ENCODE results near the gene ABHD2. TPM values are rescaled to one million over a fixed set of nuclear protein-coding genes. Genes with fewer than 3 reads are reported as not detected.

ABHD2 gene
- total RNA-seq, 1 experiment from 2014 or later, result 52.4 TPM

DNA sequence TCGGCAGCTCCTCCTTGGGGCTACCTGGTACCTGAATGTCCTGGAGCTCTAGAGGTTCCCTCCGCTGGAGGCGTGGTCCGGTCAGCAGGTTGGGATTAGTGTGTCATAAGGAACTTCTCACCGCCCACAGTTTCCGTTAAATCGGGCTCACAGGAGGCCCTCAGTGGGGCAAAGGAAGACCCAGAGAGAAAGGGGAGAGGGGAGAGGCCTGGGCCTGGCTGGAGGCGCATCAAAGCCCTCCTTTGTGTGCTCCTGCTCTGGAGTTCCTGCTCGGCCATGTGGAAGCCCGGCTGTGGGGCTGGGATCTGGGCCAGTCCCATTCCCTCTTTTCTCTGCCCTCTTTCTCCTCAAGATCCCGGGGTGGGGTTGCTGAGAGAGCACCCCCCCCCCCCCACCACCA is 133.3 kb downstream of the ABHD2 start, which contains the start of gene RLBP1:
Gene RLBP1, minus strand, starts transcription at position 37 of the 400 bp plus-strand sequence. CDS start 2,604 bp downstream, outside the sequence.
- intact Hi-C loops (cut with micrococcal nuclease; ENCODE audit: unreplicated experiment), result no loop called here
- no peaks in the 10 kb centered on the region for H3K27me3 ChIP-seq (replicated peaks; ENCODE audit: insufficient read depth, low read depth, low read length, poor library complexity)
- H3K9me3 ChIP-seq (ENCODE audit: low read depth, low read length, poor library complexity, severe bottlenecking), result no peaks in the 10 kb centered on the region
- no peak for DNase-seq (ENCODE audit: low spot score)
- H3K27ac ChIP-seq (ENCODE audit: low read depth, low read length, poor library complexity, severe bottlenecking), result no peak within 1 kb of the TSS
- POLR2A ChIA-PET (ENCODE audit: low non-redundant PET), result no interaction called here
- no peaks in the 10 kb centered on the region for H3K4me1 ChIP-seq (ENCODE audit: insufficient read depth, low read length, poor library complexity, severe bottlenecking)
- CTCF ChIA-PET, result no interaction called here
- TF ChIP-seq CTCF (conservative IDR thresholded peaks at IDR 0.05; ENCODE audit: low read depth, low read length) (no peak), EZH2 (IDR thresholded peaks at IDR 0.05; ENCODE audit: borderline replicate concordance, low read depth, low read length, poor library complexity, severe bottlenecking) (no peak)
- no peaks in the 10 kb centered on the region for H3K36me3 ChIP-seq (ENCODE audit: insufficient read depth, low read length, poor library complexity, severe bottlenecking)
- H3K4me3 ChIP-seq (ENCODE audit: low read depth, low read length, poor library complexity, severe bottlenecking), result no peak within 1 kb of the TSS
- BruUV-seq (replicated peaks), result no TSS peak

DNA sequence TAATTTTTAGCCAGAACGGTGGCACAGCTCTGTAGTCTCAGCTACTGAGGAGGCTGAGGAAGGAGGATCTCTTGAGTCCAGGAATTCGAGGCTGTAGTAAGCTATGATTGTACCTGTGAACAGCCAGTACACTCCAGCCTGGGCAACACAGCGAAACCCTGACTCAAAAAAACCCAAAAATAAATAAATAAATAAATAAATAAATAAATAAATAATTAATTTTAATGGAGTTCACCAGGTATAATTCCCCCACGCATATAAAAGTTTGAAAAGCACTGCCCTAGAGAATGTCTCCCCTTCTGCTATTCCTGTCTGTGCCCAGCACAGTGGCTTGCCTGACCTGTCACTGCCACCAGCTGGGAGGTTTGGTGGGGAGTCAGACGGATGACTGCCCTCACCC is 137.3 kb downstream of the ABHD2 start:
- Histone ChIP-seq H3K4me3 (ENCODE audit: low read depth, low read length, poor library complexity, severe bottlenecking) (no peak overlapping the region), H3K4me1 (ENCODE audit: insufficient read depth, low read length, poor library complexity, severe bottlenecking) (no peaks in the 10 kb centered on the region), H3K9me3 (ENCODE audit: low read depth, low read length, poor library complexity, severe bottlenecking) (no peaks in the 10 kb centered on the region), H3K36me3 (ENCODE audit: insufficient read depth, low read length, poor library complexity, severe bottlenecking) (no peaks in the 10 kb centered on the region), H3K27ac (ENCODE audit: low read depth, low read length, poor library complexity, severe bottlenecking) (no peak overlapping the region), H3K27me3 (replicated peaks; ENCODE audit: insufficient read depth, low read depth, low read length, poor library complexity) (no peaks in the 10 kb centered on the region)
- CTCF ChIA-PET, result no interaction called here
- no TSS peak for BruUV-seq (replicated peaks)
- POLR2A ChIA-PET (ENCODE audit: low non-redundant PET), result no interaction called here
- no peak for DNase-seq (ENCODE audit: low spot score)
- TF ChIP-seq CTCF (conservative IDR thresholded peaks at IDR 0.05; ENCODE audit: low read depth, low read length), result no peak
- no peak for TF ChIP-seq EZH2 (IDR thresholded peaks at IDR 0.05; ENCODE audit: borderline replicate concordance, low read depth, low read length, poor library complexity, severe bottlenecking)
- intact Hi-C loops (cut with micrococcal nuclease; ENCODE audit: unreplicated experiment), result no loop called here

- no peaks in the 10 kb centered on the region for H3K36me3 ChIP-seq (ENCODE audit: insufficient read depth, low read length, poor library complexity, severe bottlenecking)
- intact Hi-C loops (cut with micrococcal nuclease; ENCODE audit: unreplicated experiment), result no loop called here
- H3K9me3 ChIP-seq (ENCODE audit: low read depth, low read length, poor library complexity, severe bottlenecking), result no peaks in the 10 kb centered on the region
- no peak overlapping the region for H3K4me3 ChIP-seq (ENCODE audit: low read depth, low read length, poor library complexity, severe bottlenecking)
- no peak for DNase-seq (ENCODE audit: low spot score)
- H3K27ac ChIP-seq (ENCODE audit: low read depth, low read length, poor library complexity, severe bottlenecking), result no peak overlapping the region
- H3K27me3 ChIP-seq (replicated peaks; ENCODE audit: insufficient read depth, low read depth, low read length, poor library complexity), result no peaks in the 10 kb centered on the region
- POLR2A ChIA-PET (ENCODE audit: low non-redundant PET), result no interaction called here
- no TSS peak for BruUV-seq (replicated peaks)
- no peak for TF ChIP-seq EZH2 (IDR thresholded peaks at IDR 0.05; ENCODE audit: borderline replicate concordance, low read depth, low read length, poor library complexity, severe bottlenecking)
- no peak for TF ChIP-seq CTCF (conservative IDR thresholded peaks at IDR 0.05; ENCODE audit: low read depth, low read length)
- CTCF ChIA-PET, result no interaction called here
- no peaks in the 10 kb centered on the region for H3K4me1 ChIP-seq (ENCODE audit: insufficient read depth, low read length, poor library complexity, severe bottlenecking)
Observed at GRCh38 chr15:89226359-89227221, 138.3 kb downstream of the ABHD2 start.
